Large intestine (tissue), 3 donors: ENCODE data around the gene SCTR. TPM values are rescaled to one million over a fixed set of nuclear protein-coding genes. Genes with fewer than 3 reads are reported as not detected.
"Not testable (repeated sequence)": the region's sequence is repeated elsewhere in the genome, so short reads cannot be mapped to it uniquely, and the experiment has no call there.

Experiments
- DNase-seq, 2 donors: peaks; one replicate each; pipeline versions ENCODE4 v3.0.0 to v3.0.0-alpha.2; 2013
- H3K27ac ChIP-seq: one replicate; pipeline ENCODE4 v1.5.1; 2013; ENCODE audit warnings: low read length
- H3K27me3 ChIP-seq: 2 replicates; pipeline ENCODE4 v1.6.1; 2013; ENCODE audit warnings: low read length; ENCODE audit not compliant: control insufficient read depth, insufficient read depth
- H3K36me3 ChIP-seq: 2 replicates; pipeline ENCODE4 v1.6.1; 2013; ENCODE audit warnings: low read length; ENCODE audit not compliant: control insufficient read depth, insufficient read depth
- H3K4me1 ChIP-seq: one replicate; pipeline ENCODE4 v1.6.1; 2013; ENCODE audit warnings: low read length; ENCODE audit not compliant: control insufficient read depth, insufficient read depth
- H3K4me3 ChIP-seq: one replicate; pipeline ENCODE4 v1.5.1; 2013; ENCODE audit warnings: low read length
- H3K9me3 ChIP-seq: one replicate; pipeline ENCODE4 v1.6.1; 2013; ENCODE audit warnings: mild to moderate bottlenecking, low read depth, low read length, moderate library complexity; ENCODE audit not compliant: control insufficient read depth
- WGBS: methylation state at CpG from one replicate; pipeline ENCODE4 v1.1.5; 2013; ENCODE audit warnings: low lambda C conversion rate; ENCODE audit not compliant: insufficient coverage; 5-methylcytosine and 5-hydroxymethylcytosine counted together
- polyA plus RNA-seq: library from polyadenylated mRNA; unstranded; fragments of 120-200 nt; gene quantifications from one replicate; pipeline ENCODE4 v1.2.1, GENCODE V29; 2013

SCTR gene
- polyA plus RNA-seq, 1 donor, result 62.9 TPM

- H3K27ac ChIP-seq, result no peak overlapping the region
- H3K4me3 ChIP-seq, result no peak overlapping the region
- no peak for DNase-seq
- H3K36me3 ChIP-seq, result no peaks in the 10 kb centered on the region
- 100% methylated on average over 1 of the region's 1 CpG for WGBS
- peaks cover 18% of the 10 kb centered on the region for H3K9me3 ChIP-seq
- H3K27me3 ChIP-seq, result no peaks in the 10 kb centered on the region
- H3K4me1 ChIP-seq, result peaks cover 15% of the 10 kb centered on the region
These were observed 108.7 kb downstream of the SCTR start for GRCh38 chr2:119415630-119416029.

GRCh38 chr2:119414894-119415293 lies 109.4 kb downstream of the SCTR start:
- H3K27me3 ChIP-seq, result no peaks in the 10 kb centered on the region
- H3K27ac ChIP-seq, result no peak overlapping the region
- H3K4me3 ChIP-seq, result no peak overlapping the region
- peaks cover 18% of the 10 kb centered on the region for H3K9me3 ChIP-seq
- no peaks in the 10 kb centered on the region for H3K36me3 ChIP-seq
- no CpG with 5 or more reads among the region's 3 CpGs for WGBS
- no peak for DNase-seq
- peaks cover 7% of the 10 kb centered on the region for H3K4me1 ChIP-seq

DNA sequence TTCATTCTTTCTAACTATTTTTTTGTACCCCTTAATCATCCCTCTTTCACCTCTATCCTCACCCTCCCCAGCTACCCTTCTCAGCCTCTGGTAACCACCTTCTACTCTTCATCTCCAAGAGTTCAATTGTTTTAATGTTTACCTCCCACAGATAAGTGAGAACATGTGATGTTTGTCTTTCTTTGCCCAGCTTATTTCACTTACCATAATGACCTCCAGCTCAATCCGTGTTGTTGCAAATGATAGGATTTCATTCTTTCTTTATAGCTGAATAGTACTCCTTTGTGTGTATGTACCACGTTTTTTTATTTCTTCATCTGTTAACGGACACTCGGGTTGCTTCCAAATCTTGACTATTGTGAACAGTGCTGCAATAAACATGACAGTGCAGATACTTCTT lies 114.8 kb downstream of the SCTR start:
- DNase-seq, result no peak
- H3K9me3 ChIP-seq, result peaks cover 6% of the 10 kb centered on the region
- H3K27ac ChIP-seq, result no peak overlapping the region
- peaks cover 4% of the 10 kb centered on the region for H3K4me1 ChIP-seq
- H3K36me3 ChIP-seq, result no peaks in the 10 kb centered on the region
- 70% methylated on average over 2 of the region's 4 CpGs for WGBS
- H3K27me3 ChIP-seq, result no peaks in the 10 kb centered on the region
- H3K4me3 ChIP-seq, result no peak overlapping the region

- Histone ChIP-seq H3K9me3 (no peaks in the 10 kb centered on the region), H3K27ac (peak overlapping the region; percentile 84)
- peak; percentile 88 to 89 for DNase-seq
These were observed 116.1 kb downstream of the SCTR start for GRCh38 chr2:119408221-119408619.

DNA sequence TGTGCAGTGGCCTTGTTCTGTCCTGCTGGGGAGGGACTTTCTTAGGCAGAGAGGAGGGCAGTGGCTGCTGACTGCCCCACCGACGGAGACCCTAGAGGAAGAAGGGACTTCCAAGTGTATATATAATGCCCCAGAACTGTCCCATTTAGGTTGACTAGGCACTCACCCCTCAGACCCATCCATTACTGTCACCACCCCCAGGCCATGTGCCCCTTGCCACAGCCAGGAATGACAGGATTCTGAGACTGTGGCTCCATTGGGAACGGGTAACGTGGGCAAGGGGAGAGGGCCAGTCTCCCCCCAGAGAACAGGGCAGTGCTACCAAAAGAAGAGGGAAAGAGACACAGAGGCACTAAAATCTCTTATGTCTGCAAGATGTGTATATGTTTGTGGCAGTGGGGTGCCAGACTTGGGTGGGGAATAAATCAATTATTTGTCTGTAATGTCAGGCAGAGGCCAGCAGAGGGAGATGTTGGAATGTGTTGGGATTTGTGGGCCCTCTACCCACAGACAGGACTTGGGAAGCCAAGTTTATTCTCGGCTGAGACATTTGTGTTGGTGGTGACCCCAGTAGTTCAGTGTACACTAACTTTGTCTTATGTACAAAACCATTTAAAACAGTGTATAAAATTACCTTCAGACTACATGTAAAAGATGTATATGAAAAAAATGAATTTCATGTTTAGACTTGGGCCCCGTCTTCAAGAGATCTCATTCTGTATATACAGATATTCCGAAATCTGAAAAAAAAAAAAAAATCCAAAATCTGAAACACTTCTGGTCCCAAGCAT lies 116.7 kb downstream of the SCTR start:
- H3K36me3 ChIP-seq, result no peaks in the 10 kb centered on the region
- H3K4me3 ChIP-seq, result no peak overlapping the region
- H3K9me3 ChIP-seq, result no peaks in the 10 kb centered on the region
- peak overlapping the region; percentile 84 for H3K27ac ChIP-seq
- peaks cover 21% of the 10 kb centered on the region for H3K4me1 ChIP-seq
- peak in 1 of 2 donors; percentile 70 for DNase-seq
- 90% methylated on average over 3 of the region's 7 CpGs for WGBS
- no peaks in the 10 kb centered on the region for H3K27me3 ChIP-seq

More at GRCh38 chr2:119408221-119408619, 116.1 kb downstream of the SCTR start:
- Histone ChIP-seq H3K4me1 (peaks cover 16% of the 10 kb centered on the region), H3K36me3 (no peaks in the 10 kb centered on the region), H3K4me3 (no peak overlapping the region), H3K27me3 (no peaks in the 10 kb centered on the region)
- no CpG with 5 or more reads among the region's 5 CpGs for WGBS

DNA sequence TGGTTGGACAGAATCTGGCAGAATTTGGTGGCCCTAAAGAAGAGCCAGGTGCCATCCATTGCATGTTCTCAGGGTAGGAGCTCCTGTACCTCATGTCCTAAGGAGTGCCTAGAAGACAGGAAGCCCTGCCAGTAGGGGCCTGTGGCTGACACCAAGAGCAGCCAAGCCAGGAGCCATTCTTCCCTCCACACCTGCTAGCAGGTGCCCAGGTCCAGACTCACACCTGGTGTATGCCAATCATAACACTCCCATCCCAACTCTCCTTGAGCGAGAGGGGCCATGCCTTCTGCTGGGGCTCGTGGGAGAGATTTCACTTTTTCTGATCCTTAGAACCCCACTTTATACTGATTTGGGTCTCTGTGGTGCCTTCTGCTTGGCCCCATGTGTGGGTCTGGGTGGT lies 119.1 kb downstream of the SCTR start:
- DNase-seq, result no peak
- H3K9me3 ChIP-seq, result no peaks in the 10 kb centered on the region
- no peak overlapping the region for H3K27ac ChIP-seq
- no CpG with 5 or more reads among the region's 2 CpGs for WGBS
- no peaks in the 10 kb centered on the region for H3K36me3 ChIP-seq
- H3K4me1 ChIP-seq, result peaks cover 28% of the 10 kb centered on the region
- no peaks in the 10 kb centered on the region for H3K27me3 ChIP-seq
- no peak overlapping the region for H3K4me3 ChIP-seq

DNA sequence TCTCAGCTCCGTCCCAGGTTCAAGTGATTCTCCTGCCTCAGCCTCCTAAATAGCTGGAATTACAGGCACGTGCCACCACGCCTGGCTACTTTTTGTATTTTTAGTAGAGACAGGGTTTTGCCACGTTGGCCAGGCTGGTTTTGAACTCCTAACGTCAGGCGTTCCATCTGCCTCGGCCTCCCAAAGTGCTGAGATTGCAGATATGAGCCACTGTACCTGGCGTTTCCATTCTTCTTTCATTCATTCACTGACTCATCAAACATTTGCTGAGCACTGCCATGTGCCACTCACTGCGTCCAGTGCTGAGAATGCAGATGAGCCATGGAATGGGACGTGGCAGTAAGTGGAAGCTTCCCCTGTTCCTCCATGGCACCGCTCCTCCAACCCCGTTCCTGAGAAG lies 120.7 kb downstream of the SCTR start:
- H3K27me3 ChIP-seq, H3K36me3 ChIP-seq, DNase-seq, H3K4me3 ChIP-seq, H3K9me3 ChIP-seq: not testable (repeated sequence)
- Histone ChIP-seq H3K4me1 (peaks cover 28% of the 10 kb centered on the region), H3K27ac (peak overlapping the region; percentile 84)
- 89% methylated on average over 5 of the region's 12 CpGs for WGBS

DNA sequence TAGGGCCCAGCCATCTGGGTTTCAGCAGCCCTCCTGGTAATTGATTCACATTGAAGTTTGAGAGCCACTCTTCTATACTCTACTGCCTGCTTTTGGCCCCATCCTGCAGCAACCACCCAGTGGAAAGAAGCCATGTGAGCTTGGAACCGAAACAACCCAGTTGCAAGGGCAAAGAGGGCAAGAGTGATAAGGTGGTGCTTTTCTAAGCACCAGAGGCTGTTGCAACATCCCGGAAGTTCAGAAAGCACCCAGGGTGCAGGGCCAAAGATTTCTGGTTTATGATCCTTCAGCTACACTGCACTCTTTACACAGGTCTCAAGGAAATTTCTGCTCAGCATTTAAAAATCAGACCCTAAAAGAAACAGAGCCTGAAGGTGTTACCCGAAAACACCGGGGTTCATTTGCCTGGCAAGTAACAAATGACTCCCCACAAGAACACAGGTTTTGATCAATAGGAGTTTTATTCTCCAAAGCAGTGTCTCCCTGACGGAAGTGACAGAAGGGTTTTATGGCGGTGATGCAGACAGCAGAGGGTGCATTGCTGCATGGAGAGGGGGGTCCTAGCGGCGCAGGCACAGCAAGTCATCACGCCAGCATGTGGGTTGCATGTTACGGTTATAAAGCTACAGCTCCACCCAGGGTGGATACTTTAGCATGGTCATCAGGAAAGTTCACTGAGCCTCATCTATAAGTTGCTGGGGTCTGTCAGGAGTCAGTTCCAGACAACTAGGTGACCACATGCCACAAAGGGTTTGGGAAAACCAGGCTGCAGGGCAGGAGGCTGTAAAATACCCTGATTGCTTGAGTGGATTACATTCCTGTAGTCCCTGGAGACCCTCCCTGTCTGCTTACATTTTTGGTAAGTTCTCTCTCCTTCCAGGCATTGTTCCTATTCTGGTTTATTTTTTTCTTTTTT lies 121.4 kb downstream of the SCTR start:
- peak overlapping the region; percentile 84 for H3K27ac ChIP-seq
- no peaks in the 10 kb centered on the region for H3K36me3 ChIP-seq
- H3K4me3 ChIP-seq, result no peak overlapping the region
- DNase-seq, result peak; percentile 88 to 97
- no peaks in the 10 kb centered on the region for H3K27me3 ChIP-seq
- peaks cover 25% of the 10 kb centered on the region for H3K4me1 ChIP-seq
- no peaks in the 10 kb centered on the region for H3K9me3 ChIP-seq
- WGBS, result 20% methylated on average over 1 of the region's 10 CpGs

- H3K4me1 ChIP-seq, result peaks cover 24% of the 10 kb centered on the region
- no peak overlapping the region for H3K4me3 ChIP-seq
- no peak for DNase-seq
- peak overlapping the region; percentile 84 for H3K27ac ChIP-seq
- H3K36me3 ChIP-seq, result no peaks in the 10 kb centered on the region
- H3K9me3 ChIP-seq, result no peaks in the 10 kb centered on the region
- no CpG with 5 or more reads among the region's 5 CpGs for WGBS
- H3K27me3 ChIP-seq, result no peaks in the 10 kb centered on the region
These were observed 122.2 kb downstream of the SCTR start for GRCh38 chr2:119402106-119402505.

DNA sequence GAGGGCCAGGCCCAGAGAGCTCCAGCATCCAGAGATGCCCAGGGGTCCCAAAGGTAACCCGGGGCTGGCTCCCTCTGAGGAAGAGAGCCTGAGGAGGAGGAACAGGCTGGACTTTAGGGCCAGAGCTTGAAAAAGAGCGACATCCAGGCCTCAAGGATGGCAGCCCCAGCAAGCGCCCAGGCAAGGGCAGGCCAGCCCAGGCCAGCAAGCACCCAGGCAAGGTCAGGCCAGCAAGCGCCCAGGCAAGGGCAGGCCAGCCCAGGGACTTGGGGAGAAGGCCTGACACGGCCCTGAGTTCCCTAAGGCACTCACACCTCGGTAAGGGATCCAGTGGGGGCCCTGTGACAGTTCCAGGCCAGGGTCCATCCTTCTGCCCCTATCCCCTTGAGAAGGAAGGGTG lies 127.1 kb downstream of the SCTR start:
- Histone ChIP-seq H3K27ac (no peak overlapping the region), H3K27me3 (no peaks in the 10 kb centered on the region), H3K4me3 (no peak overlapping the region), H3K9me3 (no peaks in the 10 kb centered on the region), H3K36me3 (no peaks in the 10 kb centered on the region), H3K4me1 (peaks cover 4% of the 10 kb centered on the region)
- DNase-seq, result no peak
- no CpG with 5 or more reads among the region's 6 CpGs for whole genome bisulfite sequencing
